SJCRH30 (cell line): ENCODE results near the gene F7. TPM values are rescaled to one million over a fixed set of nuclear protein-coding genes. Genes with fewer than 3 reads are reported as not detected.

Source experiments
- DNase-seq, 2 experiments: peaks; one replicate each; pipeline ENCODE4 v3.0.0-alpha.2; 2015 to 2020
- H3K27ac ChIP-seq: fragments of 250-450 bp; sonication (Bioruptor Pico); 2 replicates; pipeline ENCODE4 v1.5.1; 2020; ENCODE audit warnings: mild to moderate bottlenecking, moderate library complexity
- H3K27me3 ChIP-seq: fragments of 250-450 bp; sonication (Bioruptor Pico); 2 replicates; pipeline ENCODE4 v1.5.1; 2020; ENCODE audit warnings: mild to moderate bottlenecking, moderate library complexity
- H3K36me3 ChIP-seq: fragments of 250-450 bp; sonication (Bioruptor Pico); 2 replicates; pipeline ENCODE4 v1.5.1; 2020; ENCODE audit warnings: mild to moderate bottlenecking, moderate library complexity
- H3K4me1 ChIP-seq: fragments of 250-450 bp; sonication (Bioruptor Pico); 2 replicates; pipeline ENCODE4 v1.5.1; 2020; ENCODE audit warnings: mild to moderate bottlenecking, moderate library complexity
- H3K4me3 ChIP-seq: fragments of 250-450 bp; sonication (Bioruptor Pico); 2 replicates; pipeline ENCODE4 v1.5.1; 2020; ENCODE audit warnings: mild to moderate bottlenecking, moderate library complexity
- H3K9me3 ChIP-seq: fragments of 250-450 bp; sonication (Bioruptor Pico); replicated peaks from 2 replicates; pipeline ENCODE4 v1.5.1; 2020; ENCODE audit warnings: mild to moderate bottlenecking, moderate library complexity
- total RNA-seq: library from RNA; depleted of rRNA; stranded (reverse); fragments of >200 nt; shearing (Covaris generic); gene quantifications from 2 replicates; pipeline ENCODE4 v1.2.3, GENCODE V29; 2014

F7 gene
- total RNA-seq, 1 experiment from 2014 or later = not detected

DNA sequence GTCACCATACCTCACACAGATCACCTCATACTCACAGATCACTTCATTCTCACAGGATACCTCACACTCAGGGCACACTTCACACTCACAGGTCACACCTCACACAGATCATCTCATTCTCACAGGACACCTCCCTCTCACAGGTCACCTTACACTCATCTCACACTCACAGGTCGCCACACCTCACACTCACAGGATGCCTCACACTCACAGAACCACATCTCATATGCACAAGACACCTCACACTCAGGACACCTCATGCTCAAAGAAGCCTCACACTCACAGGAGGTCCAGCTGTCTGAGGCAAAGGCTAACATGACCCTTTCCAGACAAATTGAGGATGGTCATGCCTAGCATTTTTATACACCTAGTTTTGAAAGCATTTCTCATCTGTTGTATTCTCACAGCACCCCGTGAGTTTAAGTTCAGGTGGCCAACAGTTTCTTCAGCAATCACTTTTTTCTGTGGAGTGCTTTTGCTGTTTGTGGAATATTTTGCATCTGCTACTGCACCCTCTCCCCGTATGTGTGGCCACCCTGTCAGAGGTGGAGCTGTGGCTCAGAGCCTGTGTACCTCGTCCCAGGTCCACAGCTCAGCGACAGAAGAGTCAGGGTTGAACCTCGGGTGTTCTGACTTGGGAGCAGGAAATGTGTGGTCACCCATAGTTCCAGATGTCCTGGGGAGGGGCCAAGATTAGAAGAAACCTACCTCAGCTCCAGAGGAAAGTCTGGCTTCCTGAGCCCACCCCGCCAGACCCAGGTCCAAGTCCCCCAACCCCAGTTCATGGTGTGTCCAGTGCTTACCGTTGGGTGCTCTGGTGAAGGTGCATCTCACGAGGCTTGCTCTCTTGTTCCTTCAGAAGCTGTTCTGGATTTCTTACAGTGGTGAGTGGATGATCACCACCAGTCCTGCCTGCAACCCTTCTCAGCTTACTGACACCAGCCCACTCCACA lies 7.6 kb downstream of the F7 start:
- H3K27ac ChIP-seq = no peak overlapping the region
- no peaks in the 10 kb centered on the region for H3K9me3 ChIP-seq
- no peaks in the 10 kb centered on the region for H3K36me3 ChIP-seq
- no peak for DNase-seq
- no peak overlapping the region for H3K4me3 ChIP-seq
- H3K27me3 ChIP-seq = no peaks in the 10 kb centered on the region
- no peaks in the 10 kb centered on the region for H3K4me1 ChIP-seq

DNA sequence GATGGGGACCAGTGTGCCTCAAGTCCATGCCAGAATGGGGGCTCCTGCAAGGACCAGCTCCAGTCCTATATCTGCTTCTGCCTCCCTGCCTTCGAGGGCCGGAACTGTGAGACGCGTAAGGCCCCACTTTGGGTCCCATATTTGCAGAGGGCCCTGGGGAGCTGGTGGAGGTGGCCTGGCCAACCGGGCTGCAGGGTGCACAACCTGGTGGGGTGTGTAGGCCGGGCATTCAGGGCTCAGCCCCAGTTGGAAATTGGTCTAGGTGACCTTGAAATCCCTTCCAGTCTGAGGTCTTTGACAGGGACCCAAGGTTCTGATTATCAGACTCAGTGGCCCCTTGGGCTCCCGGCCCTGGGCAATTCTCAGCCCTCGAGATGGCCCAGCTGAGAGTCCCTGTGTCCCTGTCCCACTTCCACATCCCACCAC lies 8.3 kb downstream of the F7 start:
- H3K4me1 ChIP-seq = no peaks in the 10 kb centered on the region
- no peaks in the 10 kb centered on the region for H3K27me3 ChIP-seq
- no peaks in the 10 kb centered on the region for H3K36me3 ChIP-seq
- no peak overlapping the region for H3K27ac ChIP-seq
- no peaks in the 10 kb centered on the region for H3K9me3 ChIP-seq
- DNase-seq = peak in 1 of 2 experiments; percentile 0
- H3K4me3 ChIP-seq = no peak overlapping the region

GRCh38 chr13:113114511-113115362 lies 9.1 kb downstream of the F7 start:
- Histone ChIP-seq H3K27ac (no peak overlapping the region), H3K4me1 (no peaks in the 10 kb centered on the region), H3K27me3 (no peaks in the 10 kb centered on the region), H3K4me3 (no peak overlapping the region), H3K9me3 (no peaks in the 10 kb centered on the region), H3K36me3 (no peaks in the 10 kb centered on the region)
- DNase-seq = peak in 1 of 2 experiments; percentile 0

DNA sequence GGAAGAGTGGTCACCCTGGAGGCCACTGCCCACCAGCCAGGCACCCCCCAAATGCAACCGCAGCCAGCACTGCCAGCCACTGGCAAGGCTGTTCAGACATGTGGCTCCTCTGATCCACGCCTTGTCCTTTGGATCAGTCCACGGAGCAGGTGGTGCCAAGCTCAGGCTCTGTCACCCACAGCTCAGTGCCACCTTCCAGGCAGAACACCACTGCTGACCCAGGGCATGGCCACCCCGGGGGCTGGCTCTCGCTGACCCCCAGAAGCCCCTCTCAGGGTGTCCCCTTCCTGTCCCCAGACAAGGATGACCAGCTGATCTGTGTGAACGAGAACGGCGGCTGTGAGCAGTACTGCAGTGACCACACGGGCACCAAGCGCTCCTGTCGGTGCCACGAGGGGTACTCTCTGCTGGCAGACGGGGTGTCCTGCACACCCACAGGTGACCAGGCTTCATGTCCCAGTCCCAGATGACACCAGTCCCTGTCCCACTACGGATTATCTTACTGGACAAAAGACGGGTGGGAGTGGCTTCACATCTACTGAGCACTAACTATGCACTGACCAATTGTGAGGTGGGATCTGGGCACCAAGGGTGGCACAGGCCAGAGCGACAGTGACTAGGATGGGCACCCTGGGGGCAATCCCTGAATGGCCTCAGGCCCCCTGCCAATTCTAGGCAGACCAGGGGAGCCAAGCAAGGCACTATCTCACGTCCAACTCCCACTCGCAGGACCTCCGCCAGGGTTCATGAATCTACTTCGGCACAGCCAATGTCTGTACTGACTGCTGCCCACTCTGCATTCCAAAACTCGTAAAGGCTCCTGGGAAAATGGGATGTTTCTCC lies 10.0 kb downstream of the F7 start:
- no peaks in the 10 kb centered on the region for H3K36me3 ChIP-seq
- no peaks in the 10 kb centered on the region for H3K27me3 ChIP-seq
- DNase-seq = no peak
- H3K27ac ChIP-seq = no peak overlapping the region
- H3K4me1 ChIP-seq = no peaks in the 10 kb centered on the region
- no peak overlapping the region for H3K4me3 ChIP-seq
- no peaks in the 10 kb centered on the region for H3K9me3 ChIP-seq

DNA sequence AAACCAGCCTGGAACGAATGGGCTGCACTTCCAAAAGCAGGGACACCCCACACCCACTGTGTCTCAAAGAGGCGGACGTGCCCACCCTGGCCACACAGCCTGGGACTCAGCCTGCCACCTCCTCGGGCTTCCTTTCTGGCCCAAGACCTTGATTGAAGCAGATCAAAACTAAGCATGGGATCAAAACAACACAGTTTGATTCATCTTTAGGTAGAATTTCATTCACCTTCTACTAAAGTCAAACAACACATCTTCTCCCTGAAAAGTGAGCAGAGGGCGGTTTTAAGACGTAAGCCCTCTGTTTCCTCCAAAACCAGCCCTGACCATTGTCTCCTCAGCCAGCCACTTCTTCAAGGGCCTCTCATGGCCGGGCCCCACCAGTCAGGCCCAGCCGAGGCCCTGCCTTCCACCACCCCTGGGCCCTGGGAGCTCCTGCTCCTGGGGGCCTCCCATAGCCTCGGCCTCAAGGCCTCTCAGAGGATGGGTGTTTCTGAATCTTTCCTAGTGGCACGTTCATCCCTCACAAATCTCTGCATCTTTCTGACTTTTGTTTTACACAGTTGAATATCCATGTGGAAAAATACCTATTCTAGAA lies 10.7 kb downstream of the F7 start:
- no peak overlapping the region for H3K4me3 ChIP-seq
- no peak overlapping the region for H3K27ac ChIP-seq
- H3K27me3 ChIP-seq = no peaks in the 10 kb centered on the region
- H3K9me3 ChIP-seq = no peaks in the 10 kb centered on the region
- DNase-seq = no peak
- no peaks in the 10 kb centered on the region for H3K4me1 ChIP-seq
- no peaks in the 10 kb centered on the region for H3K36me3 ChIP-seq

DNA sequence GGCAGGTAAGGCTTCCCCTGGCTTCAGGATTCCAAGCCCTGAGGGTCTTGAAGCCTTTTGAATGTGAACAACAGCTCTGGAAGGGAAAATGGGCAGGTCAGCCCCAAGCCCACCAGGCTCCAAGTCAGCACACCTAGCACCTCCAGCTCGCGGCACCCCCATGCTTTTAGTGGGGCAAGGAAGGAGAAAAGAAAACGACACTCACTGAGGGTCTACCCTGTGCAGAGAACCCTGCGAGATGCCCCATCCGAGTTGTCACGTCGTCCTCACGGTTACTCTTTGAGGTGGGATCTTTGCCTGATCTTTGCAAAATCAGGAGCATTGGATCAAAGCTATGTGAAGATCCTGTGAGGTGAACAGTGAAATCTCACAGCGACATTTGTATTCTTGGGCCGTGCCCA lies 11.3 kb downstream of the F7 start:
- H3K9me3 ChIP-seq = no peaks in the 10 kb centered on the region
- H3K4me1 ChIP-seq = no peaks in the 10 kb centered on the region
- no peak overlapping the region for H3K27ac ChIP-seq
- no peaks in the 10 kb centered on the region for H3K27me3 ChIP-seq
- H3K4me3 ChIP-seq = no peak overlapping the region
- no peak for DNase-seq
- no peaks in the 10 kb centered on the region for H3K36me3 ChIP-seq

GRCh38 chr13:113117335-113117872 lies 11.8 kb downstream of the F7 start:
- Histone ChIP-seq H3K4me3 (no peak overlapping the region), H3K27me3 (no peaks in the 10 kb centered on the region), H3K27ac (no peak overlapping the region), H3K4me1 (no peaks in the 10 kb centered on the region), H3K36me3 (no peaks in the 10 kb centered on the region), H3K9me3 (no peaks in the 10 kb centered on the region)
- no peak for DNase-seq

- DNase-seq = no peak
- Histone ChIP-seq H3K9me3 (no peaks in the 10 kb centered on the region), H3K4me1 (no peaks in the 10 kb centered on the region), H3K27ac (no peak overlapping the region), H3K36me3 (no peaks in the 10 kb centered on the region), H3K4me3 (no peak overlapping the region), H3K27me3 (no peaks in the 10 kb centered on the region)
Observed at GRCh38 chr13:113117911-113118260, 12.3 kb downstream of the F7 start.

DNA sequence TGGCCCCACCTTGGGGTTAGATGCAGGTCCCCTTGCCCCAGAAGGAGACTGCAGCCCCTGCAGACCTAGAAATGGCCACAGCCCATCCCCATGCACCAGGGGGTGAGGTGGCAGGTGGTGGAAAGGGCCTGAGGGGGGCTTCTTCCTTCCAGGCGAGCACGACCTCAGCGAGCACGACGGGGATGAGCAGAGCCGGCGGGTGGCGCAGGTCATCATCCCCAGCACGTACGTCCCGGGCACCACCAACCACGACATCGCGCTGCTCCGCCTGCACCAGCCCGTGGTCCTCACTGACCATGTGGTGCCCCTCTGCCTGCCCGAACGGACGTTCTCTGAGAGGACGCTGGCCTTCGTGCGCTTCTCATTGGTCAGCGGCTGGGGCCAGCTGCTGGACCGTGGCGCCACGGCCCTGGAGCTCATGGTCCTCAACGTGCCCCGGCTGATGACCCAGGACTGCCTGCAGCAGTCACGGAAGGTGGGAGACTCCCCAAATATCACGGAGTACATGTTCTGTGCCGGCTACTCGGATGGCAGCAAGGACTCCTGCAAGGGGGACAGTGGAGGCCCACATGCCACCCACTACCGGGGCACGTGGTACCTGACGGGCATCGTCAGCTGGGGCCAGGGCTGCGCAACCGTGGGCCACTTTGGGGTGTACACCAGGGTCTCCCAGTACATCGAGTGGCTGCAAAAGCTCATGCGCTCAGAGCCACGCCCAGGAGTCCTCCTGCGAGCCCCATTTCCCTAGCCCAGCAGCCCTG lies 12.8 kb downstream of the F7 start:
- no peak for DNase-seq

GRCh38 chr13:113119166-113119821 lies 13.7 kb downstream of the F7 start:
- H3K27me3 ChIP-seq = no peaks in the 10 kb centered on the region
- H3K36me3 ChIP-seq = no peaks in the 10 kb centered on the region
- no peaks in the 10 kb centered on the region for H3K9me3 ChIP-seq
- H3K27ac ChIP-seq = no peak overlapping the region
- no peak for DNase-seq
- no peak overlapping the region for H3K4me3 ChIP-seq
- no peaks in the 10 kb centered on the region for H3K4me1 ChIP-seq

More for the DNA sequence above, 12.8 kb downstream of the F7 start:
- Histone ChIP-seq H3K27me3 (no peaks in the 10 kb centered on the region), H3K27ac (no peak overlapping the region), H3K4me3 (no peak overlapping the region), H3K36me3 (no peaks in the 10 kb centered on the region), H3K9me3 (no peaks in the 10 kb centered on the region), H3K4me1 (no peaks in the 10 kb centered on the region)

DNA sequence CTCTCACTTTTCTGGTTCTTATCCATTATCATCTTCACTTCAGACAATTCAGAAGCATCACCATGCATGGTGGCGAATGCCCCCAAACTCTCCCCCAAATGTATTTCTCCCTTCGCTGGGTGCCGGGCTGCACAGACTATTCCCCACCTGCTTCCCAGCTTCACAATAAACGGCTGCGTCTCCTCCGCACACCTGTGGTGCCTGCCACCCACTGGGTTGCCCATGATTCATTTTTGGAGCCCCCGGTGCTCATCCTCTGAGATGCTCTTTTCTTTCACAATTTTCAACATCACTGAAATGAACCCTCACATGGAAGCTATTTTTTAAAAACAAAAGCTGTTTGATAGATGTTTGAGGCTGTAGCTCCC lies 14.2 kb downstream of the F7 start:
- H3K27ac ChIP-seq = no peak overlapping the region
- no peaks in the 10 kb centered on the region for H3K4me1 ChIP-seq
- no peaks in the 10 kb centered on the region for H3K36me3 ChIP-seq
- DNase-seq = no peak
- H3K9me3 ChIP-seq = no peaks in the 10 kb centered on the region
- H3K27me3 ChIP-seq = no peaks in the 10 kb centered on the region
- H3K4me3 ChIP-seq = no peak overlapping the region

- H3K27me3 ChIP-seq = no peaks in the 10 kb centered on the region
- DNase-seq = no peak
- no peaks in the 10 kb centered on the region for H3K9me3 ChIP-seq
- H3K4me3 ChIP-seq = no peak overlapping the region
- no peaks in the 10 kb centered on the region for H3K36me3 ChIP-seq
- no peak overlapping the region for H3K27ac ChIP-seq
- H3K4me1 ChIP-seq = no peaks in the 10 kb centered on the region
Observed at GRCh38 chr13:113120300-113121182, 14.9 kb downstream of the F7 start.
